Muscle layer of colon (tissue), 2 donors: ENCODE results near the gene SOX1.

Experiments
- H3K27ac ChIP-seq: one replicate; pipeline ENCODE4 v1.7.0; 2013; ENCODE audit warnings: low read depth, mild to moderate bottlenecking, low read length, moderate library complexity
- H3K27me3 ChIP-seq, 2 donors: one replicate each; pipeline ENCODE4 v1.7.0; 2013; ENCODE audit warnings: low read length in 2 of 2, mild to moderate bottlenecking in 2 of 2; ENCODE audit not compliant: insufficient read depth in 2 of 2, control insufficient read depth in 1 of 2
- H3K36me3 ChIP-seq: one replicate; pipeline ENCODE4 v1.7.0; 2013; ENCODE audit warnings: mild to moderate bottlenecking, low read length; ENCODE audit not compliant: insufficient read depth
- H3K4me1 ChIP-seq: one replicate; pipeline ENCODE4 v1.7.0; 2013; ENCODE audit warnings: mild to moderate bottlenecking, low read length; ENCODE audit not compliant: insufficient read depth
- H3K4me3 ChIP-seq, 2 donors: one replicate each; pipeline ENCODE4 v1.7.0; 2013; ENCODE audit warnings: low read length in 2 of 2, low read depth in 1 of 2, mild to moderate bottlenecking in 1 of 2, moderate library complexity in 1 of 2
- H3K9ac ChIP-seq: one replicate; pipeline ENCODE4 v1.7.0; 2013; ENCODE audit warnings: low read length
- H3K9me3 ChIP-seq: one replicate; pipeline ENCODE4 v1.7.0; 2013; ENCODE audit warnings: mild to moderate bottlenecking, low read length
- donor health status: abdominal sarcoma.
- donor health status: Adenocarcinoma of cecum.

SOX1 gene

DNA sequence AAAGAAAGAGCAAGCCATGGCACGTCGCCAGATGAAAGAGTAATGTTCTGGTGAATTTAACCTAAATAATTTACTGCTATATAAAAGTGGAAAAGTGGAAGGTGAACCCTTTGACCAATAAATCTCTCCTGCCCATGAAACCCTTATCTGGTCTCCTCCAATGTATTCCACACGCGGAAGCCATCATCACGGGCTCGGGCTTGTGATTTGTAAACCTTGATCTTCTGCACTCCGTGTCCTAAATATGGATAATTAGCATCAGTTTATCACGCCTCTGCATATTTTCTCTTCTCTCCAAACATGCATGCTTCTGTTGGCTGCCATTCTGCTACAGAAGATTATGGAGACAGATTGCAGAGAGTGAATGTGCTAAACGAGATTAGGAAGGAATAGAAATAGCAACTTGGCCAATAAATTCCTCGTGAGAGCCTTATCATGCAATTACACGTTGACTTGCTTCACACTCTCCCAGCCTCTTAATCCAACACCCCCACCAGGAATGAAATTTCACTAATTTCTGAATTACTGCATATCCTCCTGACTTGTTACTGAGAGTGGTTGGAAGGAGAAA is 34.5 kb downstream of the SOX1 start:
- H3K4me1 ChIP-seq: peaks cover 5% of the 10 kb centered on the region
- no peaks in the 10 kb centered on the region for H3K9me3 ChIP-seq
- no peak overlapping the region for H3K4me3 ChIP-seq
- no peak overlapping the region for H3K9ac ChIP-seq
- no peaks in the 10 kb centered on the region for H3K36me3 ChIP-seq
- no peak overlapping the region for H3K27ac ChIP-seq
- peaks cover 10 to 37% of the 10 kb centered on the region in 2 donors for H3K27me3 ChIP-seq

DNA sequence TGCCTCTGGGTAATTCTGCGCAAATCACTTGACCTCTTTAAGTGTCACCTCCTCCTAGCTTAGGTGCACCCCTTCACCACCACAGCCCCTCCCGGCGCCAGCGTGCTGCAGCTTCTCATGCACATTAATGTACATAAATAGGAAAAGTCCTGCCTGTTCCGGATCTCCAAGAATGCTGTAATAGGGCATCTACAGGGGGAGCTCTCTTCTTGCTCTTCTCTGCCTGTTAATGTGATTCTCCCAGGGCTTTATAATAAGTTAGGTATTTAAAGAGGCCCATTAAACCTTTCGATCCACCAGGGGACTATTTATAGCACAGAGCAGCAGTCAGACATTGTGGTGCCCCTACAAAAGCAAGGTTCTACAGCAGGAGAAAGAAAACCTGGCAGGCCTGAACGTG is 35.3 kb downstream of the SOX1 start:
- peaks cover 5% of the 10 kb centered on the region for H3K4me1 ChIP-seq
- no peak overlapping the region for H3K4me3 ChIP-seq
- no peak overlapping the region for H3K27ac ChIP-seq
- H3K36me3 ChIP-seq: no peaks in the 10 kb centered on the region
- H3K9ac ChIP-seq: no peak overlapping the region
- H3K27me3 ChIP-seq: peaks cover 15 to 43% of the 10 kb centered on the region in 2 donors
- no peaks in the 10 kb centered on the region for H3K9me3 ChIP-seq

- Histone ChIP-seq H3K9ac (no peak overlapping the region), H3K27ac (no peak overlapping the region), H3K27me3 (peaks cover 18 to 52% of the 10 kb centered on the region in 2 donors), H3K4me3 (no peak overlapping the region), H3K9me3 (no peaks in the 10 kb centered on the region), H3K4me1 (peaks cover 5% of the 10 kb centered on the region), H3K36me3 (no peaks in the 10 kb centered on the region)
Measured at GRCh38 chr13:112103260-112103838, 36.4 kb downstream of the SOX1 start.

- Histone ChIP-seq H3K4me1 (peaks cover 5% of the 10 kb centered on the region), H3K27me3 (peaks cover 26 to 58% of the 10 kb centered on the region in 2 donors), H3K9ac (no peak overlapping the region), H3K36me3 (no peaks in the 10 kb centered on the region), H3K27ac (no peak overlapping the region), H3K9me3 (no peaks in the 10 kb centered on the region), H3K4me3 (no peak overlapping the region)
Measured at GRCh38 chr13:112103961-112104880, 37.3 kb downstream of the SOX1 start.

GRCh38 chr13:112104881-112105234 is 37.9 kb downstream of the SOX1 start:
- H3K4me3 ChIP-seq: no peak overlapping the region
- no peak overlapping the region for H3K27ac ChIP-seq
- no peaks in the 10 kb centered on the region for H3K9me3 ChIP-seq

DNA sequence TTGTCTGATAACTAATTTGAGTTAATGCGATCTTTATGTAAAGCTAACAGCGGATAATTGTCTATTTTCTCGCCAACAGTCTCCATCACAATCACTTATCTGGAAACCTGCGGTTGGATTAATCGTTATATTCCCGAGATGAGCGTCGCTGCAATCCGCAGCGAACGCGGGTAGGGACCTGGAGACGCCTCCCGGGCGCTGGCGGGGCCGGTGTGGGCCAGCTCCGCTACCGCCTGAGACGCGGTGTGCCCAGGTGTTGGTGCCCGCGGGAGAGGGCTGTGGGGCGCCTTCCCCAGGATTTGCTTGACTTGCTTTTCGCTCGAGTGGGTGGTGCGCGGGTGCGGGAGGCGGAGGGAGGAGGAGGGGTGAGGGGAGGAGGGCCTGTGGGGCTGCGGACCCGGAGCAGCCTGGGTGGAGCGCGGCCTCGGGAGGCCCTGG is 38.3 kb downstream of the SOX1 start:
- H3K9me3 ChIP-seq: no peaks in the 10 kb centered on the region
- no peak overlapping the region for H3K27ac ChIP-seq
- no peak overlapping the region for H3K9ac ChIP-seq
- H3K36me3 ChIP-seq: no peaks in the 10 kb centered on the region
- peaks cover 26 to 58% of the 10 kb centered on the region in 2 donors for H3K27me3 ChIP-seq
- no peak overlapping the region for H3K4me3 ChIP-seq
- peaks cover 5% of the 10 kb centered on the region for H3K4me1 ChIP-seq

More at GRCh38 chr13:112104881-112105234, 37.9 kb downstream of the SOX1 start:
- Histone ChIP-seq H3K36me3 (no peaks in the 10 kb centered on the region), H3K27me3 (peaks cover 26 to 58% of the 10 kb centered on the region in 2 donors), H3K4me1 (peaks cover 5% of the 10 kb centered on the region), H3K9ac (no peak overlapping the region)

DNA sequence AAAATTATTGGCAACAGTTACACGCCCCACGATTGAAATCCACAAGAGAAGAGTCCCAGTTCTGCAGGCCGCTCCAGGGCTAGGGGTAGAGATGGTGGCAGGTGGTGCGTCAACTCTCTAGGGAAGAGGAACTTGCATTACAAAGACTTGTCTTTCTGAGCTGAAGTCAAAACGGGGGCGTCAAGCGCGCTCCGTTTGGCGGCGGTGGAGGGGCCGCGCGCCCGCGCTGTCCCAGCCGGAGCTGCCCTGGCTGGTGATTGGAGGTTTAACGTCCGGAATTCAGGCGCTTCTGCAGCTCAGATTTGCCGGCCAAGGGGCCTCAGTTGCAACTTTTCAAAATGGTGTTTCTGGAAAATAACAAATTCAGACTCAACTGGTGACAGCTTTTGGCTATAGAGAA is 38.9 kb downstream of the SOX1 start:
- Histone ChIP-seq H3K9ac (no peak overlapping the region), H3K27ac (no peak overlapping the region), H3K27me3 (peaks cover 26 to 58% of the 10 kb centered on the region in 2 donors), H3K4me1 (peaks cover 5% of the 10 kb centered on the region), H3K9me3 (no peaks in the 10 kb centered on the region), H3K36me3 (no peaks in the 10 kb centered on the region), H3K4me3 (no peak overlapping the region)

GRCh38 chr13:112106478-112107141 is 39.7 kb downstream of the SOX1 start:
- Histone ChIP-seq H3K4me1 (peaks cover 5% of the 10 kb centered on the region), H3K27ac (no peak overlapping the region), H3K27me3 (peaks cover 26 to 58% of the 10 kb centered on the region in 2 donors), H3K9me3 (no peaks in the 10 kb centered on the region), H3K9ac (no peak overlapping the region), H3K36me3 (no peaks in the 10 kb centered on the region), H3K4me3 (no peak overlapping the region)

- Histone ChIP-seq H3K9ac (no peak overlapping the region), H3K4me3 (no peak overlapping the region), H3K27me3 (peaks cover 26 to 58% of the 10 kb centered on the region in 2 donors), H3K4me1 (peaks cover 5% of the 10 kb centered on the region), H3K36me3 (no peaks in the 10 kb centered on the region), H3K27ac (no peak overlapping the region), H3K9me3 (no peaks in the 10 kb centered on the region)
Measured at GRCh38 chr13:112107289-112107688, 40.3 kb downstream of the SOX1 start.

DNA sequence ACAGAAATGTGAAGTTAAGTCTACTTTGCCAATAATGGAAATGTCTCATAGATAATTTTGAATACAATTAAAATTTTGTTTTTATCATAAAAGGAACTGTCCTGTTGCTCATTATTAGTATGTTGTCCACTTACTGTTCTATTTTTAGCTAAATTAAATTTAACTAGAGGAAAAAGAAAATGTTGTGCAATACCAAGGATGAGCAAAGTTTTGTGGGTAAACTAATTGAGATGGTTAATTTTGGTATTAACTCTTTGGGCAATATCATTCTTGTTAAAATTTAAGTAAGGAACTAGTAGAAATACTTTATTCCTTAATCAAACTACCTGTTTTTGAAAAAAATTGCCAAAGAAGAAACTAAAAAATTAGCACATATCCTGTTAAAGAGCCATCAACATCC is 43.5 kb downstream of the SOX1 start:
- no peak overlapping the region for H3K4me3 ChIP-seq
- no peaks in the 10 kb centered on the region for H3K4me1 ChIP-seq
- H3K27ac ChIP-seq: no peak overlapping the region
- H3K9me3 ChIP-seq: no peaks in the 10 kb centered on the region
- H3K9ac ChIP-seq: no peak overlapping the region
- H3K27me3 ChIP-seq: peaks cover 17 to 31% of the 10 kb centered on the region in 2 donors
- H3K36me3 ChIP-seq: no peaks in the 10 kb centered on the region

GRCh38 chr13:112111239-112111857 is 44.4 kb downstream of the SOX1 start:
- H3K9ac ChIP-seq: no peak overlapping the region
- H3K4me3 ChIP-seq: no peak overlapping the region
- H3K36me3 ChIP-seq: no peaks in the 10 kb centered on the region
- H3K27me3 ChIP-seq: peaks cover 17 to 24% of the 10 kb centered on the region in 2 donors
- H3K4me1 ChIP-seq: no peaks in the 10 kb centered on the region
- no peaks in the 10 kb centered on the region for H3K9me3 ChIP-seq
- no peak overlapping the region for H3K27ac ChIP-seq
